Stimulated activated CD8-positive, alpha-beta memory T cell treated with anti-CD3 and anti-CD28 coated beads, Interleukin-15, amount 100 ng/mL, for 4 hours (primary cell): ENCODE data around the gene CDC73.

ENCODE experiments used
- DNase-seq, 2 donors: peaks; one replicate each; pipeline ENCODE4 v3.0.0-alpha.2; 2020; ENCODE audit warnings: low read depth in 2 of 2

The CDC73 gene

GRCh38 chr1:193121616-193122593 lies at the start of gene CDC73:
Gene CDC73, plus strand, starts transcription at chr1:193122031. Its CDS starts 170 bp downstream, at chr1:193122201.
- DNase-seq, result peak; percentile 98 to 99

DNA sequence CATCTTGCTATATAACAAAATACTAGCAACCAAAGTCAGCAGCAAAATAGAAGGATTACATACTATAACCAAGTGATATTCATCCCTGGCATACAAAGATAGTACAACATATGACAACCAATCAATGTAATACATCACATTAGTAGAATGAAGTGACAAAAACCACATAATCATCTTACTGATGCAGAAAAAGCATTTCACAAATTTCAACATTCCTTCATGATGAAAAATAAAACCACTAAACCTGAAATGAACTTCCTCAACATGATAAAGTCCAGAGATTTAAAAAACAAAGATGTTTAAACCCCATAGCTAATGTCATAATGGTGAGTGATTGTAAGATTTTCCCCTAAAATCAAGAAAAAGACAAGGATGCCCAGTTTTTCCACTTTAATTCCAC lies 43.8 kb upstream of the CDC73 start:
- no peak for DNase-seq

GRCh38 chr1:193079187-193079586 lies 42.6 kb upstream of the CDC73 start:
- DNase-seq, result no peak

GRCh38 chr1:193083365-193084088 lies 38.3 kb upstream of the CDC73 start:
- DNase-seq, result no peak

GRCh38 chr1:193085263-193085662 lies 36.6 kb upstream of the CDC73 start:
- DNase-seq, result no peak

GRCh38 chr1:193086342-193086741 lies 35.5 kb upstream of the CDC73 start:
- DNase-seq, result no peak

- no peak for DNase-seq
Measured at GRCh38 chr1:193087893-193088292, 33.9 kb upstream of the CDC73 start.

- no peak for DNase-seq
Measured at GRCh38 chr1:193090865-193091264, 31.0 kb upstream of the CDC73 start.

DNA sequence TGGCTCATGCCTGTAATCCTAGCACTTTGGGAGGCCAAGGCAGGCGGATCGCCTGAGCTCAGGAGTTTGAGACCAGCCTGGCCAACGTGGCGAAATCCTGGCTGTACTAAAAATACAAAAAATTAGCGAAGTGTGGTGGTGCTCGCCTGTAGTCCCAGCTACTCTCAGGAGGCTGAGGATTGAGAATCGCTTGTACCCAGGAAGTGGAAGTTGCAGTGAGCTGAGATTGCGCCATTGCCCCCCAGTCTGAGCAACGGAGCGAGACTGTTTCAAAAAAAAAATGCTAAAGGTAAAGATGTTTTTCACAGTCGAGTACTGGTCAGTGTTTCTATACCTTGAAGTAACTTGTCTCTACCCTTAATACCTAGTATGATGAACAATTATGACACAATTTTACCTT lies 27.7 kb upstream of the CDC73 start:
- no peak for DNase-seq

DNA sequence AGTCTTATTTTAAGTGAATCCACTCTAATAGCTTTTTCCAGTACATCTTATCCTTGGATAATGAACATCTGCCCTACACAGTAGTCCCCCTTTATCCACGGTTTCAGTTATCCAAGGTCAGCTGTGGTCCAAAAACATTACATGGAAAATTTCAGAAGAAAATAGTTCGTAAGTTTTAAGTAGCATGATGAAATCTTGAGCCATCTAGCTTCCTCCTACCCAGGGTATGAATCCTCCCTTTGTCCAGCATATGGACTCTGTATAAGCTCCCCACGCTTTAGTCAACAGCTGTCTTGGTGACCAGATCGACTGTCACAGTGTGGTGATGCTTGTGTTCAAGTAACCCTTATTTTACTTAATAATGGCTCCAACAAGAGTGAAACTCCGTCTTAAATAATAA lies 19.2 kb upstream of the CDC73 start:
- DNase-seq, result no peak

- no peak for DNase-seq
Measured at GRCh38 chr1:193103759-193104501, 17.9 kb upstream of the CDC73 start.

GRCh38 chr1:193104502-193104906 lies 17.3 kb upstream of the CDC73 start:
- no peak for DNase-seq

DNA sequence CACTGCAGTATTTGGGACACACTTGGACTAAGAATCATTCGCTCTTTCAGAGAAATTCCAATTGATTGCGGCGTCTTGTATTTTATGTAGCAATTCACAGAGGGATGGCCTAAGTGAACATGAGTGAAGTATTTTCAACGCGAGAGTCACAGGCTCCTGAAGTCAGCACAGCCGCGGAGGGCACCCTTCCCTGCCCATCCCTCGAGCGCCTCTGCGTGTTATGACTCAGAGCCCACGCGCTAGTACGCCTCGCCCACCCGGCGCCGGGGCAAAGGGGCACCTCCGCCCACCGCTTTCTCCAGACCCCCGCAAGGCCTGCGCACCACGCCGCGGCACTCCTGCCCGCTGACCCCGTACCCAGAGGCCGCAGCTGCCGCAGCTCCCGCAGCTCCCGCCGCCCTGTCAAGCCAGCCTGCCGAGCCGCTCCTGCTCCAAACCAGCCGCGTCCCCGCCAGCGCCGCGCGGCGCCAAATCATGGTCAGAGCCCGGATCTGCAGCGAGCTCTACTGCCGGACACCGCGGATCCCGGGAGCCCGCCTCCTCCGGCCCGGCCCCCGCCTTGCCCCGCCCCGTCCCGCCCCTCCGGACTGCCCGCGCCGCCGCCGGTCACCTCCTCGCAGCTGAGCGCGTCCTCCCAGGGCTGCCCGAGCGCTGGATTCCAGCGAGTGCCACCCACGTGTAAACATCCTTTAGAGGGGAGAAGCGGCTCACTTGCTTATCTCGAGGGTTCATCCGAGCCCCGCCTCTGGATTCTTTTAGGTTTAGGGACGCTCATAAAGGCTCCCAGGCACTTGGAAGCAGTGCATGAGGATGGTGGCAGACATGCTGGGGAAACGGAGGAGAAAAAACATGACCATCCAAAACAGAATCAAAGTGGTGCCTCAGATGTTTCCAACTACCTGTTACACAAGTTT lies 16.7 kb upstream of the CDC73 start, which contains the start of gene GLRX2:
GLRX2 (minus strand) TSS at position 508 of the 914 bp plus-strand sequence; CDS start at position 476, 32 bp downstream.
- peak; percentile 55 to 56 for DNase-seq

- no peak for DNase-seq
Measured at GRCh38 chr1:193105821-193106177, 16.0 kb upstream of the CDC73 start.

DNA sequence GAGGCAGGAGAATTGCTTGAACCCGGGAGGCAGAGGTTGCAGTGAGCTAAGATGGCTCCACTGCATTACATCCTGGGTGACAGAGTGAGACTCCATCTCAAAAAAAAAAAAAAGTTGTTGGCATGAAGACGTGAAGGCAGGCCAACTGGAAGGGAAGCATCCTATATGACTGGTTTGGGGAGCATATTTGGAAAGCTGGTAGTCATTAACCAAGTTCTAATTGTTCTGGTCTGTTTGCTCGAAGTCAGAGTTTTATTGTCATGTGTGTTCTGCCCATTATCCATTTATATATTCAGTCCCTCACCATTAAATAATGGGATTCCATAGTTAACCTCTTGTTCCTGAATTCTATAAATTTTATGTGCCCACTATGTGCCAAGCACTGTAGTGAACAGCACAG lies 13.4 kb upstream of the CDC73 start:
- DNase-seq, result no peak

DNA sequence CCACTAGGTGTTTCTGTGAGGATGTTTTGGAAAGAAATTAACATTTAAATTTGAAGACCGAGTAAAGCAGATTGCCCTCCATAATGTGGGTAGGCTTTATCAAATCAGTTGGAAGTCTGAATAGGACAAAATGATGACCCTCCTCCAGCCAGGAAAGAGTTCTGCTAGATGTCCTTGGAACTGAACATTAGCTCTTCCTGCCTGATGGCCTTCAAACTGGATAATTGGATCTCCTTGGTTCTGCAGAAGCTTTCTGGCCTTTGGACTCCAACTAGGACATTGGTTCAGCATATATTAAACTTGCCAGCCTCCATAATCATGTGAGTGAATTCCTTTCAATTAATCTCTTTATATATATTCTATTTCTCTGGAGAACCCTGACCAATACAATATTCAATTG lies 12.2 kb upstream of the CDC73 start:
- no peak for DNase-seq

GRCh38 chr1:193110246-193110645 lies 11.6 kb upstream of the CDC73 start:
- DNase-seq, result no peak

GRCh38 chr1:193110864-193111263 lies 11.0 kb upstream of the CDC73 start:
- no peak for DNase-seq

- no peak for DNase-seq
Measured at GRCh38 chr1:193111641-193112090, 10.2 kb upstream of the CDC73 start.

GRCh38 chr1:193113258-193113991 lies 8.4 kb upstream of the CDC73 start:
- DNase-seq, result no peak
